HEK293 (cell line): ENCODE results near the gene DIO1.

ENCODE experiments used
- BCL6B ChIP-seq: fragments of 450-650 bp; formaldehyde crosslinking; IDR thresholded peaks from 2 replicates; pipeline ENCODE4 v1.5.1; 2017; ENCODE audit warnings: missing biosample characterization, missing genetic modification characterization
- CTCF ChIP-seq: fragments of 450-650 bp; formaldehyde crosslinking; IDR thresholded peaks from 2 replicates; pipeline ENCODE4 v1.5.1; 2016; ENCODE audit warnings: missing biosample characterization, missing genetic modification characterization

GRCh38 chr1:53871221-53871620 lies 22.8 kb upstream of the DIO1 start:
- TF ChIP-seq CTCF (tag by site-specific recombination) (no peak), BCL6B (tag by site-specific recombination) (no peak)
